Fibroblast of villous mesenchyme (primary cell): ENCODE data around the gene USP13. TPM values are rescaled to one million over a fixed set of nuclear protein-coding genes. Genes with fewer than 3 reads are reported as not detected.

Experiments
- DNase-seq: peaks from one replicate; pipeline ENCODE4 v3.0.0-alpha.2; 2010; ENCODE audit warnings: low read depth
- H3K4me3 ChIP-seq: 2 replicates; pipeline ENCODE4 v1.5.1; 2011; ENCODE audit warnings: low read depth, mild to moderate bottlenecking, low read length
- total RNA-seq: library from RNA; depleted of rRNA; stranded (reverse); fragments of >200 nt; gene quantifications from 2 replicates; pipeline ENCODE4 v1.2.3, GENCODE V29; 2012
- TF ChIP-seq, protein P1 (sequence below): IDR thresholded peaks from 2 replicates; pipeline ENCODE4 v1.5.1; 2012; ENCODE audit warnings: low read depth, mild to moderate bottlenecking, low read length; ENCODE audit not compliant: insufficient read depth

Gene USP13
- total RNA-seq, 1 donor, result 7.8 TPM

DNA sequence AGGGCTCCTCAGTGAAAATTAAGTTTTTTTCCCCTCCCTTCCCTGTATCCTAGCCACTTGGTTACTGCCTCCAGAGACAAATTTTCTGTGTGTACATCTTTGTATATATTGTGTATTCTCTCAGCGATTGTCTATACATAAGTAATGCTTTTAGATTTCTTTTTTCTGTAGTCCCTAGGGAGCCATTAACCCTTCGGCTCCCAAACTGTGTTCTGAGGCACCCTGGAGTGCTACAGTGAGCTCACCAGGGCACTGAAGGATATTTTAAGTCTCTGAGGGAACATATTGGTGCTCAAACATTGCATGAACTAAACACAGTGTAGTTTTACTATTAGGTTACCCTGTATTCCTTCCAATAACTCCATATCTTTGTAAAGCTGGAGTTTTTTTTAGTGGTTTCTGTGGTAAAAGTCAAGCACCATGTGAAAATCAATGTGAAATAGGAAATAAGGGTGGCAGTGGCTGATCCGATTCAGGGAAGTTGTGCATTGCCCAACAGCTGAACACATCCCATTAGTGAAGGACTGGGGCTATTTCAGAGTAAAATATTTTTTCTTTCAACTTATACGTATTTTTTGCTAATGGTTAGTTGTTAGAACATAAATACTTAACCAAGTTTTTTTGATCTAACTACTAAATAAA, 43.0 kb downstream of the USP13 start:
- no peak overlapping the region for H3K4me3 ChIP-seq
- no peak for DNase-seq
- TF ChIP-seq, protein P1, sequence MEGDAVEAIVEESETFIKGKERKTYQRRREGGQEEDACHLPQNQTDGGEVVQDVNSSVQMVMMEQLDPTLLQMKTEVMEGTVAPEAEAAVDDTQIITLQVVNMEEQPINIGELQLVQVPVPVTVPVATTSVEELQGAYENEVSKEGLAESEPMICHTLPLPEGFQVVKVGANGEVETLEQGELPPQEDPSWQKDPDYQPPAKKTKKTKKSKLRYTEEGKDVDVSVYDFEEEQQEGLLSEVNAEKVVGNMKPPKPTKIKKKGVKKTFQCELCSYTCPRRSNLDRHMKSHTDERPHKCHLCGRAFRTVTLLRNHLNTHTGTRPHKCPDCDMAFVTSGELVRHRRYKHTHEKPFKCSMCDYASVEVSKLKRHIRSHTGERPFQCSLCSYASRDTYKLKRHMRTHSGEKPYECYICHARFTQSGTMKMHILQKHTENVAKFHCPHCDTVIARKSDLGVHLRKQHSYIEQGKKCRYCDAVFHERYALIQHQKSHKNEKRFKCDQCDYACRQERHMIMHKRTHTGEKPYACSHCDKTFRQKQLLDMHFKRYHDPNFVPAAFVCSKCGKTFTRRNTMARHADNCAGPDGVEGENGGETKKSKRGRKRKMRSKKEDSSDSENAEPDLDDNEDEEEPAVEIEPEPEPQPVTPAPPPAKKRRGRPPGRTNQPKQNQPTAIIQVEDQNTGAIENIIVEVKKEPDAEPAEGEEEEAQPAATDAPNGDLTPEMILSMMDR, result no peak

DNA sequence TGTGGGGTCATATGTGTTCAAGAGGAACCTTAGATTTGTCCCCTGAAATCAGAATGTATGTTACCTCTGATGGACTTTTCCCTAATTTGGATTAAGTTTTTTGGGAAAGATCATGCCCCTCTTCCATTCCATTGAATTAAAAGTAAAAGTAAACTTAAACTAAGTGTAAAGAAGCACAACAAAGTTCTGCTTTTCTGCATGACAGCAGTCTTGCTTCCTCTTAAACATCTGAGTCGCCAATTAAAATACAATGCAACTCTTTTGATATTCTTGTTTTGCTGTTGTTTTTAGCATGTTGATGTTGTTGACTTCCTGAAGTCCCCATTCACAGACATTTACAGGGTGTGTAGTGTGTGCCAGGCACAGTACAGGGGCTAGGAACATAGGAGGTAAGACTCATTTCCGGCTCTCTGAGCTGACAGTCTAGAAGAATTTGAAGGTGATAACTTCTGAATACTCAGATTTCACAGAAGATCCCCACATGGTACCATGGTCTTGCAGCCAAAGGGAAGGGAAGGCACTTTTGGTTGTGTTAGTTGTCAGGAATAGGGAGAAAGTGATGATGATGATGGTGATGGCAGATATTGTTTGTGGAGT, 45.0 kb downstream of the USP13 start:
- DNase-seq, result no peak
- H3K4me3 ChIP-seq, result no peak overlapping the region
- TF ChIP-seq, protein P1, result no peak

DNA sequence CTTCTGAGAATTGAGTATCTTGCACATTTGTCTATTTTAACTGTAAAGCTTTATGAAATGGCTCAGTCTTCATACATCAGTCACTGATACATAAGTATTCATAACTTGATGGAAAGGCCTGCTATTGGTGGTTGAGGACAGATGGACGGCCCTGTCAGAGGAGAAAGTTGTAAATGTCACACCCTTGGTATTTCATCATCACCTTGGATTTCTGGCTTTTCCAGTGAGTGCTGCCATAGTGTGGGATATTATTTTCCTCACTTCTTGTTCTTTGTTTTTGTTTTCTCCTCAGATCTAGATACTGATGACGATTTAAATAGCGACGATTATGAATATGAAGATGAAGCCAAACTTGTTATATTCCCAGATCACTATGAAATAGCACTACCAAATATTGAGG, 47.9 kb downstream of the USP13 start:
- TF ChIP-seq, protein P1, result no peak
- DNase-seq, result no peak
- H3K4me3 ChIP-seq, result no peak overlapping the region

DNA sequence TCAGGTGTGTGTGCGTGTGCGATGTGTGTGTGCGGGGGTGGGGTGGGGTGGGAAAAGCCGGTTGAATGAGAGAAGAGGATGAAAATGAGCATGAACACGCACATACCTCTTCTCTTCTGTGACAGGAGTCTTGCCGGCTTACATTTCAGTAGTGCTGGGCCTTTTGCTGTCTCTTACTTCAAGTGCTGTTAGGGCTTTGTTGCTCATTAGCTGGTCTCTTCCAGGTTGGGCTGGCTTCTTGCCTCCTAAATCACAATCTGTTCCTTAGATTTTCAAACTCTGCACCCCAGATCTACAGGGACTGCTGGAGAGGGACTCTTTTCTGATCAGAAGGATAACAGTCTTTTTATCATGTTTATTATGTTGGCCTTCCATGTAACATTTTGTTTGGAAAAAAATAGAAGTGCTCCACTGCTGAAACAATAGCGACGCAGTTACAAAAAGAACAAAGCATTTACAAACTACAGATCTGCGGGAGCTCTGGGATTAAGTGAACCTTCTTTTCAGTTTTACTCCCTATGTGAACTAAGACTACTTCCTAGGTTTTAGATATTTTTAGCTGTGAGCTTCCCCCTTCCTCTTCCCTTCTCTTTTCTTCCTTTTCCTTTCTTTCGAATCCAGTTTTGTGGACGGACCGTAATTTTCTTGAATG, 48.5 kb downstream of the USP13 start:
- TF ChIP-seq, protein P1, result no peak
- no peak for DNase-seq
- no peak overlapping the region for H3K4me3 ChIP-seq

DNA sequence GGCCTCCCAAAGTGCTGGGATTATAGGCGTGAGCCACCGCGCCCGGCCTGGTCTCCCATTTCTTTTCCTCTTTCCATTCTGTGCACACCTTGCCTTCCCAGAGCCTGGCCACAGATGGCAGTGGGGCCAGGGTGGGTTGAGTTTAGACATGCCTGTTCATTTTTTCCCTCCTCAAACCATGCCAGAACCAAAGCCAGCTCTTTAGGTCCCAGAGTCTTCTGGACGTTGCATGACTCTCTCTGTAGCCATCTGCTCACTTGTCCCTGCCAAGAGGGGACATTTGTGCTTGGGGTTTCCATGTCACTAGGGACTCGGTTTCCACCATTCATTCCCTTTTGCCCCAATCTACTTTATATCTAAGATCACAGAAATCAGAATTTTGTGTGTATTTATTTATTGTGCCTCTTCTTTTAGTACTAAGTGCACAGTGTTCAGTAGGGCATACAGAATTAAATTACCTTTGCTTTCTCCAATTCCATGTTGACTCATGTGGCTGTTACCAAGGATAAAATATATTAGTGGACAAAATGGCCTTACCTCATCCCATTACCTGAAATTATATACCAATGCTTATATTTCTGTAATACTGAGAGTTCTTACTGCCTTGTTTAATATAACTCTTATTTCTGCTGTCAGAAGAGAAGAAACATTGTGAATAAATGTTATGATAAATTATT, 49.6 kb downstream of the USP13 start:
- TF ChIP-seq, protein P1, result no peak
- H3K4me3 ChIP-seq, result no peak overlapping the region
- DNase-seq, result no peak

DNA sequence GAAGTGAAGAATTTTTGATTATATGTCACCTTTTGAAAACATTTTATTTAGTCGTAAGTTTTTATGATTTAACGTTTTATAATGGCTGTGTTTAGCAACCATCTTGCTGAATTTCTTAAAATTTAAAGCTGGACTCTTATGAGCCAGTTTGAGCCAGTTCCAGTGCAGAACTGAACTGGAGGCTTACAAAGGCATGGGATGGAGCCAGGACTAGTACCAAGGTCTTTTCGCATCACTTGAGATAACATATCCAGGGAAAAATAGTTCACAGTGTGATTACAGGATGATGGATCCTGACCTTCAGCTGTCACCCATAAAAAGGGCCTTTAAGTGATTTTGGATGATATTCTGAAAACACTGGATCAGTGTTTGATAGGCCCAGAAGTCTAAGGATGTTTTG, 51.0 kb downstream of the USP13 start:
- DNase-seq, result no peak
- no peak overlapping the region for H3K4me3 ChIP-seq
- TF ChIP-seq, protein P1, result no peak
